NB4 (cell line): Measurements from ENCODE around the gene FUBP3.

Source experiments
- MYC ChIP-seq: IDR thresholded peaks from 2 replicates; pipeline ENCODE4 v1.6.1; 2011; ENCODE audit warnings: low read depth, low read length
- POLR2A ChIP-seq: IDR thresholded peaks from 2 replicates; pipeline ENCODE4 v1.6.1; 2011; ENCODE audit warnings: mild to moderate bottlenecking; ENCODE audit not compliant: insufficient read length; ENCODE audit errors: extremely low read depth
- TF ChIP-seq, protein P1 (sequence below): IDR thresholded peaks from one replicate; pipeline ENCODE4 v1.5.1; 2012; ENCODE audit warnings: low read depth, low read length
- TF ChIP-seq, protein P2 (sequence below): IDR thresholded peaks from 2 replicates; pipeline ENCODE4 v1.6.1; 2011; ENCODE audit warnings: low read depth, low read length

DNA sequence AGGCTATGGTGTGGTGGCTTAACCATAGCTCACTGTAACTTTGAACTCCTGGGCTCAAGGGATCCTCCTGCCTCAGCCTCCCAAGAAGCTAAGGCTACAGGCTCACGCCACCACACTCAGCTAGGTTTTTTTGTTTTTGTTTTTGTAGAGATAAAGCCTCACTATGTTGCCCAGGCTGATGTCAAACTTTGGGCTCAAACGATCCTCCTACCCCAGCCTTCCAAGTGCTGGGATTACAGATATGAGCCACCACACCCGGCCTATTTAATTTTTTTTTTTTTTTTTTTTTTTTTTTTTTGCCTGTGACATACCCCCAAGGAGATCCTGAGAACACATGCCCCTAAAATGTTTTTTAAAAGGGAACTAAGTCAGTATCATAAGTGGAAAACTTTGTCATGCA is 10.4 kb downstream of the FUBP3 start:
- TF ChIP-seq, protein P1, sequence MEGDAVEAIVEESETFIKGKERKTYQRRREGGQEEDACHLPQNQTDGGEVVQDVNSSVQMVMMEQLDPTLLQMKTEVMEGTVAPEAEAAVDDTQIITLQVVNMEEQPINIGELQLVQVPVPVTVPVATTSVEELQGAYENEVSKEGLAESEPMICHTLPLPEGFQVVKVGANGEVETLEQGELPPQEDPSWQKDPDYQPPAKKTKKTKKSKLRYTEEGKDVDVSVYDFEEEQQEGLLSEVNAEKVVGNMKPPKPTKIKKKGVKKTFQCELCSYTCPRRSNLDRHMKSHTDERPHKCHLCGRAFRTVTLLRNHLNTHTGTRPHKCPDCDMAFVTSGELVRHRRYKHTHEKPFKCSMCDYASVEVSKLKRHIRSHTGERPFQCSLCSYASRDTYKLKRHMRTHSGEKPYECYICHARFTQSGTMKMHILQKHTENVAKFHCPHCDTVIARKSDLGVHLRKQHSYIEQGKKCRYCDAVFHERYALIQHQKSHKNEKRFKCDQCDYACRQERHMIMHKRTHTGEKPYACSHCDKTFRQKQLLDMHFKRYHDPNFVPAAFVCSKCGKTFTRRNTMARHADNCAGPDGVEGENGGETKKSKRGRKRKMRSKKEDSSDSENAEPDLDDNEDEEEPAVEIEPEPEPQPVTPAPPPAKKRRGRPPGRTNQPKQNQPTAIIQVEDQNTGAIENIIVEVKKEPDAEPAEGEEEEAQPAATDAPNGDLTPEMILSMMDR = no peak
- TF ChIP-seq POLR2A (no peak), MYC (no peak)
- TF ChIP-seq, protein P2, sequence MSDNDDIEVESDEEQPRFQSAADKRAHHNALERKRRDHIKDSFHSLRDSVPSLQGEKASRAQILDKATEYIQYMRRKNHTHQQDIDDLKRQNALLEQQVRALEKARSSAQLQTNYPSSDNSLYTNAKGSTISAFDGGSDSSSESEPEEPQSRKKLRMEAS = no peak
